ENCODE results near the gene GPRIN1.

The GPRIN1 gene

DNA sequence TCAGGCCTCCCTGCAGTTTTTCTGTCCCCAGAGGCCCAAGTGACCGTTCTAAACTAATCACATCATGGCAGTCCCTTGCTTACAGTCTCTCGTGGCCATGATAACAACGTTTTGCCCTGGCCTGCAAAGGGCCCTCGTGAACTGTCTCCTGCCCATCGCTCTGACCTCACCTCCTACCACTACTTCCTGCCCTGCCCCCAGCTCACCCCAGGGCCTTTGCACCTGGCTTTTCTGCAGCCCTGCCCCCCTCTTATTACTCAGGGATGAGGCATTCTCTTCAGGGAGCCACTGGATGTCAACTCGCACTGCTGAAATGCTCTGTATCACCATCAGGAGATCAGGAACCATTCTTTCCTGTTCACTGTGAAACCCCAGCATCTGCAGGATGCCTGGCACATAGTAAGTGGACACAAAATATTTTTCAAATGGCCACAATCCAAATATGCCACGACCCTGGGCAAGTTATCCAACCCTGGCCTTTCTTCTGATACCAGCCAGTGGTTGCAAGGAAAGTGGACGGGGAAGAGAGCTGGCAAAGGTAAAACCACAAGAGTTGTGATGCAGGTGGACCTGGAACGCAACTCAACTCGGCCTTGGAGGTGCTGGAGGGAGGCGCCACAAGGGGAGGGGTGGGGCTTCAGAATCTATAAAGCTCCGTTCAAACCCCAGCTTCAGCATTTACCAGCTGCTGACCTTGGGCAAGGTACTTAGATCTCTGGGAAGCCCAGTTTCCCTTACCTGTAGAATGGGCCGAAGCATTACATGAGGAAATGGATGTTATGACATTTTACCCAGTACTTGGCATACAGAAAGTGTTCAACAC, 18.7 kb upstream of the GPRIN1 start:
- no peak for DNase-seq (ENCODE audit: low spot score)
- TF ChIP-seq, protein P1, sequence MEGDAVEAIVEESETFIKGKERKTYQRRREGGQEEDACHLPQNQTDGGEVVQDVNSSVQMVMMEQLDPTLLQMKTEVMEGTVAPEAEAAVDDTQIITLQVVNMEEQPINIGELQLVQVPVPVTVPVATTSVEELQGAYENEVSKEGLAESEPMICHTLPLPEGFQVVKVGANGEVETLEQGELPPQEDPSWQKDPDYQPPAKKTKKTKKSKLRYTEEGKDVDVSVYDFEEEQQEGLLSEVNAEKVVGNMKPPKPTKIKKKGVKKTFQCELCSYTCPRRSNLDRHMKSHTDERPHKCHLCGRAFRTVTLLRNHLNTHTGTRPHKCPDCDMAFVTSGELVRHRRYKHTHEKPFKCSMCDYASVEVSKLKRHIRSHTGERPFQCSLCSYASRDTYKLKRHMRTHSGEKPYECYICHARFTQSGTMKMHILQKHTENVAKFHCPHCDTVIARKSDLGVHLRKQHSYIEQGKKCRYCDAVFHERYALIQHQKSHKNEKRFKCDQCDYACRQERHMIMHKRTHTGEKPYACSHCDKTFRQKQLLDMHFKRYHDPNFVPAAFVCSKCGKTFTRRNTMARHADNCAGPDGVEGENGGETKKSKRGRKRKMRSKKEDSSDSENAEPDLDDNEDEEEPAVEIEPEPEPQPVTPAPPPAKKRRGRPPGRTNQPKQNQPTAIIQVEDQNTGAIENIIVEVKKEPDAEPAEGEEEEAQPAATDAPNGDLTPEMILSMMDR (IDR thresholded peaks at IDR 0.05; ENCODE audit: extremely low read depth, missing control alignments): no peak

DNA sequence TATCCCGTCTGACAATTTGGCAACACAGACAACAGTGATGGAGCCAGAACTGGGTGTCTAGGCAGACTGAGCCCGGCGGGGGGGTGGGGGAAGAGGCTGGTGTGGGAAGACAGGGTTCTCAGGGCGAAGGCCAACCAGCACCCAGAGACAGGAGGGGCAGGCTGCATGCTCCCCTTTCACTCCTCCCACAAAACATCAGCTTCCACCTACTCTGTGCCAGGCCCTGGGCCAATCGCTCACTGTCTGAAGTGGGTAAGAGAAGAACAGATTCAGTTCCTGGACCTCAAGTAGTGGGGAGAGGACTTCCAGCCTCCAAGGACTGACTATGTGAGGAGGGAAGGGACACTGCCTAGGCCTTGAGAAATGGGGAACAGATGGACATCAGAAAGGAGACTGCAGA, 17.6 kb upstream of the GPRIN1 start:
- TF ChIP-seq, protein P1 (IDR thresholded peaks at IDR 0.05; ENCODE audit: extremely low read depth, missing control alignments): no peak
- DNase-seq (ENCODE audit: low spot score): no peak

DNA sequence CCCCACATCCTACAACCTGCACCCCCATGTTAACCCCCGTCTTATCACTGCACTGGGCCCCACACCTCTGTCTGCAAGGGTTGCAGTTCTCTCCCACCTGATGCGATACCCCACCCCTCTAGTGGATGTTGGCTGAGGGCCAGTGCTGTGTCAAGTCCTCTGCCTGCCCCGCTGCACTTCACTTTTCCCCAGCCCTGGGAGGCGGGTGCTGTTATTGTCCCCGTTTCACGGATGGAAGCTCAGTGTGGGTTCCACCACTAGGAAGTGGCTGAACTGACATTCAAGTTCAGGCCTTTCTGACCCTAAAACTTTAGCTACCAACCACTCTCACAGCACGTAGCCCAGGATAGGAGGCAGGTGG, 16.9 kb upstream of the GPRIN1 start:
- TF ChIP-seq, protein P1 (IDR thresholded peaks at IDR 0.05; ENCODE audit: extremely low read depth, missing control alignments): no peak
- no peak for DNase-seq (ENCODE audit: low spot score)

DNA sequence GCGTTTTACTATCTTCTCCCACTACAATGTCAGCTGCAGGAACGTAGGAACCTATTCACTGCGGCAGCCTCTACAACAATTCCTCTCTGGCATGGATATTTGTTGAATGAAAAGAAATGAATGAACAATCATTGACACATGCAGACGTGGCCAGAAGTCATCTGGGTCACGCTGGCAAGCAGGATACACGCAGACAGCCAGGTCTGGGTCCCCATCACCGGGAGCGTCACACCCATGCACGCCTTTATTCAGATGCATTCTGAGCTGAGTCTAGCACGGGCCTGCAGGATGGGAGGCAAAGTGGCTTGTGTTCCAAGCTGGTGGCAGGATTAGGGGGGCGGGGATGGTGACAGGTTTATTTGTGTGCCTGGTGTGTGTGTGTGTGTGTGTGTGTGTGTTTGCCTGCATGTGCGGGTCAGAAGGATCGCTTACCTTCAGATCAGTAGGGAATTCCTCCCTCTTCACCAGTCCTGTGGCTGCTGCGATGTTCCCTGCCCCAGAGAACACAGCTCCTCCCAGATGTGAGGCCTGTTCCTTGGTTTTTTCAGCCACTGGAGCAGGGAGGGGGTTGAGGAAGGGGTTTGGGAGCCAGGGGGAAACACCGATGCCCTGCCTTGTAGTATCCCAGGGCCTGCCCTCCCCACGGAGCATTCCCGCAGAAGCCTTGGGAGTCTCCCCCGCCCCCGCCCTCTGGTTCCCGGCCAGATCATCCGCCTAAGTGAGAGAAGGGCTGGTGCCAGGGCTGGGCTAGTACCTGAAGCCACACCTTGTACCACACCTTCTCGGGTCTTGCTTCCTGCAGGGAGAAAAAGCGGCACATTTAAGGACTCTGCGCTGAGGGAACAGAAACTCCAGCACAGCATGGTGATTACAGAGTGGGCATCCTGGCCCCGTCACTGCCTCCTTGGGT, 16.3 kb upstream of the GPRIN1 start:
- DNase-seq (ENCODE audit: low spot score): no peak
- TF ChIP-seq, protein P1 (IDR thresholded peaks at IDR 0.05; ENCODE audit: extremely low read depth, missing control alignments): no peak

DNA sequence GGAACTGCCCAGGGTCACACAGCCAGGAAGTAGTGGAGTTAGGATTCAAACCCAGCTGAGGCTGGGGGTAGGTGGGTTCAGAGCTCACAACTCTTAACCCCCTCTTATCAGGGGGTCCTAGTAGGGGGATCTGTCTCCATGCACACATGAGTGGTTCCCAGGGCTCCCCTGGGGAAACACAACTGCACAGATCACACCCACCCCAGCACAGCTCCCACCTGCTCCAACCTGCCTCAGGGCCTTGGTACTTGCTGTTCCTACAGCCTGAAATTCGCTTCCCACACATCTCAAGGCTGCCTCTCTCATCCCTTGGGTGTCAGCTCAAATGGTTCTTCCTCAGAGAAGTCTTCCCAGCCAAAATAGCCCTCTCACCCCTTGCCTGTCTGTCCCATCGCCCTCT, 15.6 kb upstream of the GPRIN1 start:
- TF ChIP-seq, protein P1 (IDR thresholded peaks at IDR 0.05; ENCODE audit: extremely low read depth, missing control alignments): no peak
- DNase-seq (ENCODE audit: low spot score): no peak

DNA sequence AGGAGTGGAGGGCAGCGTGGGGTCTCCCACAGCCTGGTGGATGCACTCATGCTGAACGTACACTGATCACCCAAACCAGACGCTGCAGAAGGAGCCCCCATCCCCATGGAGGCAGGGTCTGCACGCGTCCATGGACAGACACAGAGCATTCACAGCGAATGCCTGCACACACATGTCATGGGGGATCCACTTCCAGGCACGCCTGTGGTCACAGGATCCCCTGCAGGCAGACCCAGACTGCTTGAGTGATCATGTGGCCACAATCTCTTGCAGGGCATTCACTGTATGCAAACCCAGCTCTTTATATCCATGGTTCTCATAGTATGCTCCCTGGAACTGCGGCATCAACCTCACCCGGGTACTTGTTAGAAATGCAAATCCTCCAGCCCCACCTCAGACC, 15.0 kb upstream of the GPRIN1 start:
- TF ChIP-seq, protein P1 (IDR thresholded peaks at IDR 0.05; ENCODE audit: extremely low read depth, missing control alignments): no peak
- no peak for DNase-seq (ENCODE audit: low spot score)

DNA sequence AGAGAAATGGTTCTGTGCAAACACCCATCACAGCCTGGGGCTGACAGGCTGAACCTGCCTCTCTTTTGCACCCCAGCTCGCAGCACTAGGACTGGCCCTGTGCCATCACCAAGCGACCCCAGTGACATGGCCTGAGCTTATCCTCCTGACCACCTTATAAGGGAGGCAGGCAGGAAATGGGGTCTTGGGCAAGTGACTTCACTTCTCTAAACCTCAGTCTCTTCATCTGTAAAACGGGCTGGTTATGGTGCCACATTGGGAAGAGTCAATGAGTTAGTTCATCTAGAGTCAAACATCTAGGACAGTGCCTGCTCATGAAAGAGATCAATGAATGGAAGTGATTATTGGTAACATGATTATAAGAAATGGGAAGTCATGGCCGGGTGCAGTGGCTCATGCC, 14.2 kb upstream of the GPRIN1 start:
- TF ChIP-seq, protein P1 (IDR thresholded peaks at IDR 0.05; ENCODE audit: extremely low read depth, missing control alignments): no peak
- DNase-seq (ENCODE audit: low spot score): no peak

Data from GM20000 (cell line).